Urinary bladder (tissue), 4 donors: ENCODE results near the gene SCIMP. TPM values are rescaled to one million over a fixed set of nuclear protein-coding genes. Genes with fewer than 3 reads are reported as not detected.
"Not testable (repeated sequence)": the region's sequence is repeated elsewhere in the genome, so short reads cannot be mapped to it uniquely, and the experiment has no call there.

ENCODE experiments used
- DNase-seq: peaks from one replicate; pipeline ENCODE4 v3.0.0-alpha.2; 2015; ENCODE audit errors: extremely low spot score
- H3K27ac ChIP-seq: one replicate; pipeline ENCODE4 v1.5.1; 2013; ENCODE audit warnings: low read depth, mild to moderate bottlenecking, moderate library complexity
- H3K36me3 ChIP-seq: one replicate; pipeline ENCODE4 v1.6.1; 2013; ENCODE audit warnings: mild to moderate bottlenecking, moderate library complexity; ENCODE audit not compliant: insufficient read depth
- H3K4me1 ChIP-seq: one replicate; pipeline ENCODE4 v1.6.1; 2013; ENCODE audit warnings: mild to moderate bottlenecking, moderate library complexity; ENCODE audit not compliant: insufficient read depth
- H3K4me3 ChIP-seq: one replicate; pipeline ENCODE4 v1.5.1; 2013; ENCODE audit warnings: low read depth, low read length
- WGBS: extraction: QIAGEN DNeasy Blood & Tissue Kit; methylation state at CpG from one replicate; pipeline ENCODE4 v1.1.7; 2013; 5-methylcytosine and 5-hydroxymethylcytosine counted together
- polyA plus RNA-seq: library from polyadenylated mRNA; stranded (reverse); fragments of 200-250 nt; gene quantifications from one replicate; pipeline ENCODE4 v1.2.3, GENCODE V29; 2013
- total RNA-seq: library from RNA; depleted of rRNA; stranded (reverse); fragments of >200 nt; gene quantifications from one replicate; pipeline ENCODE4 v1.2.3, GENCODE V29; 2014
- donor health status: healthy with polysubstance abuse.
- donor health status: healthy.

The SCIMP gene
- total and polyA plus RNA-seq, 2 donors, result 0.42 to 3.3 TPM

DNA sequence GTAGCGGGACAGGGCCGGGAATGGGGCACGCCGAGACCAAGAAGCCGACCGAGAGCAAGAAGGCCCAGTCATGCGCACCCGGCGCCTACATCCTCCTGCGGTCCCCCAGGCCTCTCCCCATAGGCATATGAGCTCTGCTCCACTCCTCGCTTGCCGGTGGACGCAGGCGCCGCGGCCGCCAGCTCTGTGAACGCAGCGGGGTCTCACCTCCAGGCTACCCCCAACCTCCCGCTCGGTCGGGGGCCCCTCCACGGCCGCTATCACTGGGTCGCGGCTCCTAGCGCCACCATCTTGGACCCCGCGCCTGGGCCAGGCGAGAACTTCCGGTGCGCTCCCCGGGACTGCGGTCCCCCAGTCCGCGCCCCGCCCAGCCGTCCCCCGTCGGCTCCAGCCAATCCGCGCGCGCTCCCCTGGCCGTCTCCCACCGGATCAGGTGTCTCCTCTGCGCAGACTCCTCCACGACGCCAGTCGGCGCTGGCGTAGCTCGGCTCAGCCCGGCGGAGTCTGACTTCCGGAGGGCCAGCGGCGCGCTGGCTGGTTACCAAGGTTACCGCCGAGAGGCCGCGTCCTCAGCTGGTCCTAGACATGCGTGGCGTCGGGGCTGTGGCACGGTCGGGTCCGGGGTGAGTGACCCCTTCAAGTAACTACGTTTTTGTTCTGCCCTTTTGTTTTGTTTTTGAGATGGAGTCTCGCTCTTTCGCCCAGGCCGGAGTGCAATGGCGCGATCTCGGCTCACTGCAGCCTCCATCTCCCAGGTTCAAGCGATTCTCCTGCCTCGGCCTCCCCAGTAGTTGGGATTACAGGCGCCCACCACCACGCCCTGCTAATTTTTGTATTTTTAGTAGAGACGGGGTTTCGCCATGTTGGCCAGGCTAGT, 42.9 kb downstream of the SCIMP start, which contains the start of gene ZNF594:
ZNF594 (minus strand) TSS at position 328 of the 877 bp plus-strand sequence. CDS start 7,612 bp downstream, outside the sequence.
- 2% methylated on average over 82 of the region's 82 CpGs for WGBS
- Histone ChIP-seq H3K4me1 (peaks cover 3% of the 10 kb centered on the region), H3K27ac (peak within 1 kb of the TSS; percentile 54), H3K36me3 (peaks cover 2% of the 10 kb centered on the region), H3K4me3 (peak within 1 kb of the TSS; percentile 83)
- peak; percentile 90 for DNase-seq

DNA sequence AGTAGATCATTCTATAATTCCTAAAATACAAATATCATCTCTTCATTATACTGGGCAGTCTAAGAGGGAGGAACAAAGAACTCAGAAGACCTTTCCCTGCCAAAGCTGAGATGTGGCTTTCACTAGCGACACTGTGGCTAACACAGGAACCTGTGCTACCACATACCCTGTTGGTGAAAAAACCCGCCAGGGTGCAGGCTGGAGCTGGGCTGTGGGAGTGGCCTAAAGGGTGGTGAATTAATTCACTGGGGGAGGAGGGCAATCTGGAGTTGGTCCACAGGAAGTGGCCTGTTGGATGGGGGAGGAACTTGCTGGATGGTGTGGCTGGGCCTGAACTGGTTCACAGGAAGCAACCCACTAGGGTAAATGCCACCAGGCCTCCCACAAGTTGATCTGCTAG, 50.4 kb downstream of the SCIMP start:
- Histone ChIP-seq H3K4me3 (no peak overlapping the region), H3K36me3 (peaks cover 2% of the 10 kb centered on the region), H3K27ac (no peak overlapping the region), H3K4me1 (no peaks in the 10 kb centered on the region)
- WGBS, result 96% methylated on average over 2 of the region's 2 CpGs
- DNase-seq, result no peak

DNA sequence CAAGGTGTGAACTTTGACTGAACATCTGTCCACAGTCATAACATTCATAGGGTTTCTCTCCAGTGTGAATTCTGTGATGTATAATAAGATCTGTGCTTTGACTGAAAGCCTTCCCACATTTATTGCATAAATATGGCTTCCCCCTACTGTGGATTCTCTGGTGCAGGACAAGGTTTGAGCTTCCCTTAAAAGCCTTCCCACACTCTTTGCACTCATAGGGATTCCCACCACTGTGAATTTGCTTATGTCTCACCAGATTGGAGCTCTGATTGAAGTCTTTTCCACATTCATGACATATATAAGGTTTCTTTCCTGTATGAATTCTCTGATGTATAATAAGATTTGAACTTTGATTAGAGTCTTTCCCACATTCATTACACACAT, 51.3 kb downstream of the SCIMP start:
- no peak for DNase-seq
- Histone ChIP-seq H3K36me3 (peaks cover 2% of the 10 kb centered on the region), H3K4me1 (no peaks in the 10 kb centered on the region), H3K4me3 (no peak overlapping the region), H3K27ac (no peak overlapping the region)

DNA sequence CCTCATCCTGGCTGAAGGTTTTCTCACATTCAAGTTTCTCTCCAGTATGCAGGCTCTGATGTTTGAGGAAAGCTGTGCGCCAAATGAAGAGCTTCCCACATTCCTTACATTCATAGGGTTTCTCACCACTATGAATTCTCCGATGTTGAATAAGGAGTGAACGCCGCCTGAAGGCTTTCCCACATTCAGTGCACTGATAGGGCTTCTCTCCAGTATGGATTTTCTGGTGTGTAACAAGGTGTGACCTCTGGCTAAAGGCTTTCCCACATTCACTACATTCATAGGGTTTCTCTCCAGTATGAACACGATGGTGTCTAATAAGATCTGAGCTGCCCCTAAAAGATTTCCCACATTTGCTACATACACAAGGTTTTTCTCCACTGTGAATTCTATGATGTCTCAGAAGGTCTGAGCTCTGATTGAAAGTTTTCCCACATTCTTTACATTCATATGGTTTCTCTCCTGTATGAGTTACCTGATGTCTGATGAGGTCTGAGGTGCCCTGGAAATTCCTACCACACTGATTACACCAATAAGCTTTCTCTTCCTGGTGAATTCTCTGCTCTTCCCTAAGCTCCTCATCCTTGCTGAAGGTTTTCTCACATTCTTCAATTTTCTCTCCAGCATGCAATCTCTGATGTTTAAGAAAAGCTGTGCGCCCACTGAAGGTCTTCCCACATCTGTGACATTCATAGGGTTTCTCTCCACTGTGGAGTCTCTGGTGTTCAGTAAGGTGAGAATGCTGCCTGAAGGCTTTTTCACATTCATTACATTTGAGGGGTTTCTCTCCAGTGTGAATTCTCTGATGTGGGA, 51.9 kb downstream of the SCIMP start:
- Histone ChIP-seq H3K4me3 (no peak overlapping the region), H3K27ac (no peak overlapping the region), H3K4me1 (no peaks in the 10 kb centered on the region), H3K36me3 (peaks cover 2% of the 10 kb centered on the region)
- no peak for DNase-seq
- WGBS, result 99% methylated on average over 6 of the region's 6 CpGs

DNA sequence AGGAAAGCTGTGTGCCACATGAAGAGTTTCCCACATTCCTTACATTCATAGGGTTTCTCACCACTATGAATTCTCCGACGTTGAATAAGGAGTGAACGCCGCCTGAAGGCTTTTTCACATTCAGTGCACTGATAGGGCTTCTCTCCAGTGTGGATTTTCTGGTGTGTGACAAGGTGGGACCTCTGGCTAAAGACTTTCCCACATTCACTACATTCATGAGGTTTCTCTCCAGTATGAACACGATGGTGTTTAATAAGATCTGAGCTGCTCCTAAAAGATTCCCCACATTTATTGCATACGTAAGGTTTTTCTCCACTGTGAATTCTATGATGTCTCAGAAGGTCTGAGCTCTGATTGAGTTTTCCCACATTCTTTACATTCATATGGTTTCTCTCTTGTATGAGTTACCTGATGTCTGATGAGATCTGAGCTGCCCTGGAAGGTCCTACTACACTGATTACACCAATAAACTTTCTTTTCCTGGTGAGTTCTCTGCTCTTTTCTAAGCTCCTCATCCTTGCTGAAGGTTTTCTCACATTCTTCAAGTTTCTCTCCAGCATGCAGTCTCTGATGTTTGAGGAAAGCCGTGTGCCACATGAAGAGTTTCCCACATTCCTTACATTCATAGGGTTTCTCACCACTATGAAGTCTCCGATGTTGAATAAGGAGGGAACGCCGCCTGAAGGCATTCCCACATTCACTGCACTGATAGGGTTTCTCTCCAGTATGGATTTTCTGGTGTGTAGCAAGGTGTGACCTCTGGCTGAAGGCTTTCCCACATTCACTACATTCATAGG, 53.0 kb downstream of the SCIMP start:
- no peaks in the 10 kb centered on the region for H3K4me1 ChIP-seq
- no peaks in the 10 kb centered on the region for H3K36me3 ChIP-seq
- no peak for DNase-seq
- H3K27ac ChIP-seq, result no peak overlapping the region
- WGBS, result 97% methylated on average over 10 of the region's 10 CpGs
- H3K4me3 ChIP-seq, result no peak overlapping the region

DNA sequence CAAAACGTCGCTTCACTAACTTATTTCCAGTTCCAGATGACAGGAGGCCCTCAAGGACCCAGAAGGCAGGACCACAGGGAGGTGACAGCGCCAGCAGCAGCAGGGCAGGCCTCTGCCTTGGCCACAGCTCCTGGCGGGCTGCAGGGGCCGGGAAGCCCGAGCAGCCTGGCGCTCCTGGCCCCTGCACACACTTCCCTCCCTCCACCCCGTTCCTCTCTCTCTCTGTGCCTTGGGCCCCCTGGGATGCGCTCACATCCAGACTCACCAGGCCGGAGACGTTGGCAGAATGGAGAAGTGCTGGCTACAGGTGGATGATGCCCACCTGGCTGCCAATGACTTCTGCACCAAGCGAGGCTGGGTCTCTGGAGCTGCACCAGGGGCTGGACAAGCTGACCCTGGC, 55.7 kb downstream of the SCIMP start:
- H3K4me3 ChIP-seq, result no peak overlapping the region
- no peaks in the 10 kb centered on the region for H3K4me1 ChIP-seq
- H3K36me3 ChIP-seq, result peaks cover 2% of the 10 kb centered on the region
- DNase-seq, result no peak
- WGBS, result 95% methylated on average over 12 of the region's 12 CpGs
- no peak overlapping the region for H3K27ac ChIP-seq

DNA sequence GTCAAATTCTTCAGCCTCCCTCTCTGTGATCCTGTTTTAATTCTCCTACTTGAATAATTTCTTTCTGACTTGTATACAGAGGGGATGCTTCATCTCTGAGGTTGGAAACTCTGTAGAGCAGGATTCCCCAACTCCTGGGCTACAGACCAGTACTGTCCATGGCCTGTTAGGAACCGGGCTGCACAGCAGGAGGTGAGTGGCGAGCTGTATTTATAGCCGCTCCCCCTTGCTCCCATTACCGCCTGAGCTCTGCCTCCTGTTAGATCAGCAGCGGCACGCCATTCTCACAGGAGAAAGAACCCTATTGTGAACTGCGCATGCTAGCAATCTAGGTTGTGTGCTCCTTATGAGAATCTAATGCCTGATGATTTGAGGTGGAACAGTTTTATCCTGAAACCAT, 59.6 kb downstream of the SCIMP start:
- H3K36me3 ChIP-seq, H3K4me3 ChIP-seq, H3K4me1 ChIP-seq, H3K27ac ChIP-seq, DNase-seq: not testable (repeated sequence)
- WGBS, result 91% methylated on average over 7 of the region's 7 CpGs

DNA sequence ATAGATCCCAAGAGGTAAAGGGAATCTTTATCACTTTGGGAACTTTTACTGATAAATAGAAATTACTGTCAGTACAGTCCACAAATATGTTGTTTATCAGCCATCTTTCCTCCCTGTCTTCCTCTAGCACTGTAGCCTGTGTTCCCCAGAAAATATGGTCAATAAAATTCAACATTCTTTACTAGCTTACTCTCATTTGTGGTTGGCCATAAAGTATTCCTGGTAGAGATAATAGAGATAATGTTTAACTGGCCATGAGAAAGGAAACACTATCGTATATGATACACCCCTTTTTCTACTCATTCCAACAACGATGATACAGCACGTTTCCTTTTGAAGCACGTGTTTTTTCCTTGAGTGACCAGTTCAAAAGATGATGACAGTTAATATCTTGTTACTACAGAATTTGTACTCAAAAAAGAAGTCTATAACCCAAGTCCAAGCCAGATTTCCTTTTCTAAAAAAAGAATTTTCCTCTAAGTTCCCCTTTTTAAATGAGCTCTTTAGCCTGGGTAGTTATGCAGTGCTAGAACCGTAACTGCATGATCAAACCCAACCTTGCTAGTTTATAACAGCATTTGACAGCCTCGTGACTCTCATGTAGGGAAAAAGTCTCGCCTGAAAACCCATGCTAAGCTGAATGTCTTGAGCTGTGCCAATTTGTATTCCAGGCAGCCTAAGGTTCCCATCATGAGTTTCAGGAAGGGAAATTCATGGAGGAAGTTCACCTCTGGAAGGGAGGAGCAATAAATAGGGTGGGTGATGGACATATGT, 68.7 kb downstream of the SCIMP start:
- WGBS, result 54% methylated on average over 6 of the region's 7 CpGs
- not testable (repeated sequence) for H3K4me1 ChIP-seq, DNase-seq, H3K27ac ChIP-seq, H3K36me3 ChIP-seq, H3K4me3 ChIP-seq

DNA sequence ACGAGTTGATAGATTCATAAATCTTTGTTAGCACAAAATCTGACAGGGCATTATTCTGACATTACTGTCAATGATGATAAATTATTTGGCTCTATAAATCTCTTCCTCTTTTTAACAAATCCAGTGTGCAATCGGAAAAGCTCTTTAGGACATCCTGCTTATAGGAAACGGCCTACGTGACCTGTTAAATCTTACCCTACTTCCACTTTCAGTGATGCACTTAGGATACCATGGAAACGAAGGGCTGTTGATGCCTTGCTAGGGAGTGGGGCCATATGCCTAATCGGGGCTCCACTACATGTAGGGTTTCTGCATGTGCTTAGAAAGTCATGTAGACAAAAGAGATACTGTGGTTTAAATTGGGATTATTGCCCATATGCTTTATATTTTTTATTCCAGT, 70.2 kb downstream of the SCIMP start:
- Histone ChIP-seq H3K27ac (no peak overlapping the region), H3K4me1 (no peaks in the 10 kb centered on the region), H3K4me3 (no peak overlapping the region), H3K36me3 (no peaks in the 10 kb centered on the region)
- WGBS, result 70% methylated on average over 6 of the region's 6 CpGs
- no peak for DNase-seq

DNA sequence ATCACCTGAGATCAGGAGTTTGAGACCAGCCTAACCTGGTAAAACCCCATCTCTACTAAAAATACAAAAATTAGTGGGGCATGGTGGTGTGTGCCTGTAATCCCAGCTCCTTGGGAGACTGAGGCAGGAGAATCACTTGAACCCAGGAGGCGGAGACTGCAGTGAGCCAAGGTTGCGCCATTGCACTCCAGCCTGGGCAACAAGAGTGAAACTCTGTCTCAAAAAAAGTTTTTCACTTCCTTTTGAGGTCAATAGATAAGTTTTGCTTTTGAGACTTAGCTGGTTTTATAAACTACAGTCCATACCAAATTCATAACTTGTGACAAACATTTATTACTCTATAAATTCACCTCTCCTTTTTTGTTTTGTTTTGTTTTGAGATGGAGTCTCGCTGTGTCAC, 72.9 kb downstream of the SCIMP start:
- WGBS, result 69% methylated on average over 3 of the region's 3 CpGs
- not testable (repeated sequence) for DNase-seq, H3K4me3 ChIP-seq

DNA sequence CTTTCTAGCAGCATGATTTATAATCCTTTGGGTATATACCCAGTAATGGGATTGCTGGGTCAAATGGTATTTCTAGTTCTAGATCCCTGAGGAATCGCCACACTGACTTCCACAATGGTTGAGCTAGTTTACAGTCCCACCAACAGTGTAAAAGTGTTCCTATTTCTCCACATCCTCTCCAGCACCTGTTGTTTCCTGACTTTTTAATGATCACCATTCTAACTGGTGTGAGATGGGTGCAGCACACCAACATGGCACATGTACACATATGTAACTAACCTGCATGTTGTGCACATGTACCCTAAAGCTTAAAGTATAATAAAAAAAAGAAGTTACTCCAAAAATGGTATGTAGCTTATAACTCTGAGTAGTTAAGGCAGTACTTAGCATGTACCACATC, 74.0 kb downstream of the SCIMP start:
- 100% methylated on average over 1 of the region's 1 CpG for WGBS
- not testable (repeated sequence) for H3K36me3 ChIP-seq, H3K4me1 ChIP-seq, DNase-seq, H3K4me3 ChIP-seq, H3K27ac ChIP-seq

More for the DNA sequence above, 72.9 kb downstream of the SCIMP start:
- H3K4me1 ChIP-seq, H3K27ac ChIP-seq, H3K36me3 ChIP-seq: not testable (repeated sequence)
